ENCODE measurements around the gene GABARAPL1.

The GABARAPL1 gene

GRCh38 chr12:10242539-10242938 lies 29.9 kb downstream of the GABARAPL1 start:
- Histone ChIP-seq H3K27me3 (ENCODE audit: low read length) (no peaks in the 10 kb centered on the region), H3K27ac (ENCODE audit: low read depth, low read length) (no peak overlapping the region), H3K9ac (ENCODE audit: low read length) (no peak overlapping the region), H3K9me2 (replicated peaks; ENCODE audit: insufficient read depth, low read length) (no peaks in the 10 kb centered on the region), H3F3A (ENCODE audit: insufficient read depth) (no peaks in the 10 kb centered on the region), H3K36me3 (ENCODE audit: low read length) (no peaks in the 10 kb centered on the region), H2AFZ (ENCODE audit: low read depth, low read length, severe bottlenecking) (no peak overlapping the region), H4K20me1 (ENCODE audit: low read depth, low read length) (no peaks in the 10 kb centered on the region), H3K4me2 (ENCODE audit: low read depth, low read length, poor library complexity, severe bottlenecking) (no peak overlapping the region), H3K9me3 (ENCODE audit: insufficient read depth, low read length) (no peaks in the 10 kb centered on the region), H3K79me2 (ENCODE audit: insufficient read depth, low read length) (no peaks in the 10 kb centered on the region), H3K4me3 (ENCODE audit: insufficient read depth, low read length, poor library complexity, severe bottlenecking) (no peak overlapping the region)
- TF ChIP-seq CTCF (IDR thresholded peaks at IDR 0.05; ENCODE audit: insufficient read depth, low read length, poor library complexity, severe bottlenecking): no peak
- TF ChIP-seq EZH2phosphoT487 (conservative IDR thresholded peaks at IDR 0.05; ENCODE audit: low read length): no peak

GRCh38 chr12:10243818-10244520 lies 31.3 kb downstream of the GABARAPL1 start:
- Histone ChIP-seq H3K4me3 (ENCODE audit: insufficient read depth, low read length, poor library complexity, severe bottlenecking) (no peak overlapping the region), H4K20me1 (ENCODE audit: low read depth, low read length) (no peaks in the 10 kb centered on the region), H3K79me2 (ENCODE audit: insufficient read depth, low read length) (no peaks in the 10 kb centered on the region), H3K27me3 (ENCODE audit: low read length) (no peaks in the 10 kb centered on the region), H2AFZ (ENCODE audit: low read depth, low read length, severe bottlenecking) (no peak overlapping the region), H3K9me3 (ENCODE audit: insufficient read depth, low read length) (no peaks in the 10 kb centered on the region), H3K9me2 (replicated peaks; ENCODE audit: insufficient read depth, low read length) (no peaks in the 10 kb centered on the region), H3K36me3 (ENCODE audit: low read length) (no peaks in the 10 kb centered on the region), H3F3A (ENCODE audit: insufficient read depth) (no peaks in the 10 kb centered on the region), H3K4me2 (ENCODE audit: low read depth, low read length, poor library complexity, severe bottlenecking) (no peak overlapping the region), H3K27ac (ENCODE audit: low read depth, low read length) (no peak overlapping the region), H3K9ac (ENCODE audit: low read length) (no peak overlapping the region)
- TF ChIP-seq EZH2phosphoT487 (conservative IDR thresholded peaks at IDR 0.05; ENCODE audit: low read length) (no peak), CTCF (IDR thresholded peaks at IDR 0.05; ENCODE audit: insufficient read depth, low read length, poor library complexity, severe bottlenecking) (no peak)

- Histone ChIP-seq H3K36me3 (ENCODE audit: low read length) (no peaks in the 10 kb centered on the region), H3K27me3 (ENCODE audit: low read length) (no peaks in the 10 kb centered on the region), H2AFZ (ENCODE audit: low read depth, low read length, severe bottlenecking) (no peak overlapping the region), H4K20me1 (ENCODE audit: low read depth, low read length) (no peaks in the 10 kb centered on the region), H3K9me2 (replicated peaks; ENCODE audit: insufficient read depth, low read length) (no peaks in the 10 kb centered on the region), H3K9me3 (ENCODE audit: insufficient read depth, low read length) (no peaks in the 10 kb centered on the region), H3K4me2 (ENCODE audit: low read depth, low read length, poor library complexity, severe bottlenecking) (no peak overlapping the region), H3F3A (ENCODE audit: insufficient read depth) (no peaks in the 10 kb centered on the region), H3K9ac (ENCODE audit: low read length) (no peak overlapping the region), H3K4me3 (ENCODE audit: insufficient read depth, low read length, poor library complexity, severe bottlenecking) (no peak overlapping the region), H3K79me2 (ENCODE audit: insufficient read depth, low read length) (no peaks in the 10 kb centered on the region), H3K27ac (ENCODE audit: low read depth, low read length) (no peak overlapping the region)
- TF ChIP-seq EZH2phosphoT487 (conservative IDR thresholded peaks at IDR 0.05; ENCODE audit: low read length) (no peak), CTCF (IDR thresholded peaks at IDR 0.05; ENCODE audit: insufficient read depth, low read length, poor library complexity, severe bottlenecking) (no peak)
These were observed 34.9 kb downstream of the GABARAPL1 start for GRCh38 chr12:10247436-10248058.
